NCI-H345 treated with DMSO at 0.1 percent for 48 hours (cell line): ENCODE measurements around the gene KRT79.

Experiments used
- DNase-seq: peaks from one replicate; lab custom pipeline; 2025; ENCODE audit not compliant: unreplicated experiment; lab: John Stamatoyannopoulos, UW

Gene KRT79

DNA sequence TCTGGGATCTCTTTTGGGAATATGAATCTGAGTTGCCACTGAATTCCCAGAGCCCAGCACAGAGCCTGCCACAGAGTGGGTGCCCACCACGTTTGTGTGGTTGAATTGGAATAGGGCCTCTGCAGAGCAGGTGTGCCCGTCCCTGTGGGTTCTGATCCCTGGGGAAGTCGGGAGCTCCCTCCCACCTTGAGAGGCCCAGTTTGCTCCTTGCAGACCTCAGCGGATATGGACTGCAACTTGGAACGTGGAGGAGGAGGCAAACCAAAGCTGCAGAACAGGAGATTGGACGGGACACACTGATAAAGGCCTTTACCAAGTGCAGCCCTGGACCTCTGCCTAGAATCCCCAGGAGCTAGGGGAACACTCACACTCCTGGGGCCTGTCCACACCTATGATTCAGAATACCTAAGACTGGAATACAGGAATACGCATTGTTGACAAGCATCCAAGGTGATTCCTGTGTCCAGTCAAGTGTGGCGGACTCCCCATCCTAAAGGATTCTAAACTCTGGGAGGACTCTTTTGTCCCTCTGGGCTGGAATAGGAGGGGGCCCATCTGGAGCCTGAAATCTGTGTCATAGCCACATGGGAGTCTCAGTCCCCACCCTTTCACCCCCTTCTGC is 59.4 kb downstream of the KRT79 start:
- no peak for DNase-seq

DNA sequence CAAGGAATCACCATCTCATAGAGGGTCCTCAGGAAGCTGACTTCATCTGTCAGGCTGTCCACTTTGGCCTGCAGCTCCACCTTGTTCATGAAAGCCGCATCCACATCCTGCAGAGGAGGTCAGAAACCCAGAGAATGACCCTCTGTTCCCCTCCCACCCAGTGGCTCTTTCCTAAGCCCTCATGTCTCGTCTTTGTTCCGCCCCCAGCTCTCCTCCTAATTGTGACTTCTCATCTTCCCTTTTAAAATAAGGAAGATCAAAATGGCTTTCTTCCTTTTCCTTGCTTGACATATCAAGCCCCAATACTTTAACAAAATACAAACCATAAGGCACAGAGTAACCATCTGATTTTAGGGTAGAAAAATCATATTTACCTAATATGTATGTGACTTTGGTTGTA is 61.3 kb downstream of the KRT79 start:
- DNase-seq = no peak

DNA sequence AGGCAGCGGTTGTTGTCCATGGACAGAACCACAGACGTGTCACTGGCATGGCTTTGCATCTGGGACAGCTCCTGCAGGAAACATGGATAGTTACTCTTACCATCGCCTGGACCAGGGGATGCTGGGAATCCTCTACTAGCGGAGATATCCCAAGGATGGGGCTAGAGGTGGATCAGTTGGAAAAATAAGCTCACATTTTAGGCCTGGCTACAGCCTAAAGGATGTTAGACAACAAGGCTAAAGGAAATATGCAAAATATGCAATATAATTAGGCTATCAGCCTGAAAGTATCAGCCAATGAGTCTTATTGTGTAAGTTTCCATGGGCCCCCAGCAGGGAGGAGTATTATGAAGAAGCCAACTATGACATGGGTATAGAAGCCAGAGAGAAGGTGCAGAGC is 61.9 kb downstream of the KRT79 start:
- DNase-seq = no peak

DNA sequence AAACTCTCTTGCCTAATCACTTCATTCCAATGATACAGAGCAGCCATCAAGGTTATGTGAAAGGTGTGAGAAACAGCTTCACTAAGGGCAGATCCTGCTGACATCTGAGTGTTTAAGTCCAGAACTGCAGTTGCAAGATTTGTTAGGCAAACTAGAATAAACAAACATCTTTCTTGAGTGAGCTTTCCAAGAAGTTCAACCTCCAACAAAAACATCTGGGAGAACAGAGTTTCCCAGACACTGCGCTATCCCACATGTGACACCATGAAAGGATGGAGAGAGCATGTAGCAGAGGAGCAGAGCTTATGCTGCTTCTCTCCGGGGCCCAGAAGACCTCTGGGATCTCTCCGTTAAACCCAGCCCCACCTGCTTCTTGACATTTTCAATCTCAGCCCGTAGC is 62.6 kb downstream of the KRT79 start:
- no peak for DNase-seq
